GM19099 (cell line): Measurements from ENCODE around the gene APBB2.

Experiments used
- POLR2A ChIP-seq: IDR thresholded peaks from 3 replicates; pipeline ENCODE4 v1.6.1; 2011; ENCODE audit warnings: low read depth; ENCODE audit not compliant: insufficient read length; ENCODE audit errors: extremely low read depth

APBB2 gene

DNA sequence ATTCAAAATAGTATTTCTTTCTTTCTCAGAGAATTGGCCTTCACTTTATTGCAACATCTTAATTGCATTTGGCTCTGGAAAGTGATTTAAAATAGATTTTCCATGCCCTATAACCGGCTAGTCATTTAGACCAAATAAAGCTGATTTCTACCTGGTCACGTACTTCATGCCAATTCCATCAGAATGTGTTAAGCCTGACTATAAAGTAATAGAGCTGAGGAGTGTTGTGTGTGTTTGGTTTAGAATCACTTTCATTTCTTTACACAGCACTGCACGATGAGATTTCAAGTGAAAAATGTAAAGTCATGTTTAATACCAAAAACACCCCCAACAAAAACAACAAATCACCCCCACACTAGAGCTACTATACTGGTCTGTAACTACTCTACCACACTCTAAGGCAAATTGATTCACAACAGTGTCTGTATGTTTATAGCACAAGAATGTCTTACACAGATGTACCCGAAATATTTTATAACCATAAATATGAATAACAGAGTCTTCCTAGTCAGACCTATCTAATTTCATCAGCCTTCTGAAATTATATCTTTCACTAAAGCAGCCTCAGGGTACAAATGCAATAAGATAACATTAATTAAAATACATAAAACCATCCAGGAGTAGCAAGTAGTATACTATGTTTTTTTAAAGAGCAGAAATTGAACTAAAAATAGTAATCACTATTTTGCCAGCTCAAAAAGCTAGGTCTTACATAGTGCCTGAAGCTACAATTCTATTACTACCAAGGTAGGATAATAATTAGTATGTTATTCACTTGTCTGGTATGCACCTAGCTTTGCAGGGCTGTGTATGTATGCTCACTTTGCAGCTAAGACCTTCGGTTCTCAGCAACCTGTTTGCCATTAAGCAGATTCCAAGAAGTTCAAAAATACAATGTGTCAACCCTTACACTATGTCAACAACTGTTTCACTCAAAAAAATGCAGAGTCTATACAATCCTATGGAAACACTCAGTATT is 28.4 kb downstream of the APBB2 start:
- no peak for TF ChIP-seq POLR2A

DNA sequence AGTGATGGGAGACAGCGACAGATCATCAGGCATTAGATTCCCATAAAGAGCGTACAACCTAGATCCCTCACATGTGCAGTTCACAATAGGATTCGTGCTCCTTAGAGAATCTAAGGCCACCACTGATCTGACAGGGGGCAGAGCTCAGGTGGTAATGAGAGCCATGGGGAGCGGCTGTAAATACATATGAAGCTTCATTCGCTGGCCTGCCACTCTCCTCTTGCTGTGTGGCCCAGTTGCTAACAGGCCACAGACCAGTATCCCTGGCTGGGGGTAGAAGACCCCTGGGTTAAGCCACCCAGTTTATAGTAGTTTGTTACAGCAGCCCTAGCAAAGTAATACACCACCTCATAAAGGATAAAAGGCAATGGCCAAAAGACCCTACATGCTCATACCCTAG is 30.3 kb downstream of the APBB2 start:
- no peak for TF ChIP-seq POLR2A

DNA sequence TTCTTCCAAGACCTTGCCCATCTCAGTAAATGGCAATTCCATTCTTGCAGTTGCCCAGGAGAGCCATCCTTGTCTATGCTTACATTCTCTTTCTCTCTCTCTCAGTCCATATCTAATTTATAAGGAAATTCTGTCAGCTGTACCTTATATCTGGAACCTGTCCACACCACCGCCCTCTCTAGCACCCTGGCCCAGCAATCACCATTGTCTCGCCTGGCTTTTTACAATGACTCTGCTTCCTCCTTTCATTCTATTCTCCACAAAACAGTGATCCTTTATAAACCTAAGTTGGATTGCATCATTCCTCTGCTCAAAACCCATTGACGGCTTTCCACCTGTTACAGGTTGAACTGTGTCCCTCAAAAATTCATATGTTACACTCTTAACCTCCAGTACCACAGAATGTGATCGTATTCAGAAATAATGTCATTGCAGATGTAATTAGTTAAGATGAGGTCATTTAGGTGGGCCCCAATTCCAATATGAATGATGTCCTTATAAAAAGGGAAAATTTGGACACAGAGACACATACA is 31.3 kb downstream of the APBB2 start:
- no peak for TF ChIP-seq POLR2A

DNA sequence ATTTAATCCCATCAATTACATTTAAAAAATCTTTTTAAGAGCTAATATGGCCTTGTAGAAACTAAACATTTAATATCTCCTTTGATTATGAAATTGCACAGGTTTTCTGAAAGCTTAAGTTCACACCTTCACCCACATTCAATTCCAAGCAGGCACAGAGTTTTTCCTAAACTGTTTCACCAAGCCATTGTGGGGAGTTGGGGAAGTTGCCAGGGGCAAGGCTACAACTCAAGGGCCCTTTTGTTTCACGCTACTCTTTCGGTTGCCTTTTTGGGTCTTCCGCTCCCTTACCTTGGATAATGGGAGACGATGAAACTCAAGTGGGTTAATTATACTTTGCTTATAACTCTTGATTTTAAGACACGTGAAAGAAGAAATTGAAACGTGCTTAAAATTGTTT is 33.3 kb downstream of the APBB2 start:
- TF ChIP-seq POLR2A, result no peak

DNA sequence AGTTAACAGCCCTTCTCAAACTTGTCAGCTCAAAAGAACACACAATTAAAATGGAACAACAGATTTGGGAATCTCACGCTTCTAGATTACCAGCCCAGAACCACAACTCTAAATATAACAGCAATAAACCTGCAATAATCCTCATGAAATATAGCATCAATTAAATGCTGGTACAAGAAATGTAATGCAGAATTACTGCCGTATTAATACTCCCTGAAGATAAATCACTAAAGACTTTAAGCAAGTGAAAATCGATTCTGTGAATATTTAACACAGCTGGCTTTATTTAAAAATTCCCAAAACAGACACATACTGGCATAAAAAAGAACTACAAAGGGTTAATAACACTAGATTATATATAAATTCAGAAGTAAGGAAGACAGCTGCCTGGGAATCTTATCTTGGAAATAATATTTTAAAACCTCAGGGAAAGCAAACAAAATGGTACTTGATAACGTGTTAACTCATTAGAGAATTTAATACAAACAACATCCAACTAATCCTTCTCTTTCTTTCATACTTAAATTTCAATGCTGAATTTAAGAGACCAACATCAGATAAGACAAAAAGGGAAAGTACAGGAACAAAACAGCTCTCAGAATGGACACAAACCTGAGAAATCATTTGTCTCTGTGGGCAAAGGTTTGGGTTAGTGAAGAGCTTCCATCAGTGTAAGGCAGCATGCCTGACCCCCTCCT is 34.7 kb downstream of the APBB2 start:
- no peak for TF ChIP-seq POLR2A

DNA sequence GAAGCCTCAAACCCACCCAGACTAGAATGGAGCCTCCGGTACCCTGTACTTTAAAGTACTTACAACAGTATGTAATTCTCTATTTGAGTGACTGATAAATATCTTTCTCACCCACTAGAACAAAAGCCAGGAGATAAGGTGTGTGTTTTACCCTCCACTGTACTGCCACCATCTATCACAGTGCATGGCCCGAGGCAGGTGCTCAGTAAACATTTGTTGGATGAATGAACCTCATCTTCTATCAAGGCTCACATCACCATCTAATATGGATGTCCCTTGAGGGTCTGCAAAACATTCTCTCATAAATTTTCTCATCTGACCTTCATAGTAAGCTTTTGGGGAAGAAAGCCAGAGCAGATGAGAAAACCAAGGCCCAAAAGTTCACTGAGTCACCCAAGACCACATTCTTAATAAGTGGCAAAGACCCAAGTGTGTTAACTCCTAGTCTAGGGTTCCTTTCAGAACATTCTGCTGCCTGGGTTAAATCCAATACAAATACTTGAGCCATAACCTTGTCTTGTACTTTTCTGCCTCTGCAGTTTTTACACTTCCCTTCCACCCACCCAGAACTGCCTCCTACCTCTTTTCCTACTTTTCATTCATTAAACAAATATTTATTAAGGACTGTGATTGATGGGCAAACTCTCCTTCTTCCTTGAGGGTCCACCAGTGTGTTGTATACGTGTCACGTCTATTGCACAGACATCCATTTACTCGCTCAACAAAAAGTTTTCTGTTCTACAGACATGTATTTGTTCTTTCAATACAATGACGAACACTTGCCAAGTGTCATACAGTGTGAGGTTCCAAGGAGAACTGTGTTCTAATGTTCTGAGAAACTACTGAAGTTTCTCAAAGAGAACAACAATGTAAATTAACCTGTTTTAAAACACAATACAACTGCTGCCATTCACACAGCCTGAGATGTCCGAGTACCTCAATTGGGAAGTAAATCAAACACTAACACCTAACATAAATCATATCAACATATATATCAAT is 35.7 kb downstream of the APBB2 start:
- no peak for TF ChIP-seq POLR2A

DNA sequence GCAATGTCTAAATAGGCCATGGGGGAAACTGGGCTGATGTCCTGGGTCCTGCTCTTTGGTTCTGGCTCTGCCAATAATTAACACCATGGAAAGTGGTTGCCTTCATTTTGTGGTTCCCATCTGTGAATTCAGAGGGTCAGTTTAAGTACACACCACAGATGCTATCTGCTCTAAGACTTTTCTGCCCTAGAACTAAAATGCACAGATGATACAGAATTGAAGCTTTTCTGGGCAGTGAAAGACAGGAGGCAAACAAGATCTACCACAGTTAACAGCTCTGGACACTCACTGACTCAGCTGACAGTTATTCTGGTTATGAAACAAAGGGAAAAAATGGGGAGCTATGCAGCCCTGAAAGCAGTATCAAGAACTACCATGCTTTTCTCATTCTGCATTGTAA is 37.3 kb downstream of the APBB2 start:
- TF ChIP-seq POLR2A, result no peak

DNA sequence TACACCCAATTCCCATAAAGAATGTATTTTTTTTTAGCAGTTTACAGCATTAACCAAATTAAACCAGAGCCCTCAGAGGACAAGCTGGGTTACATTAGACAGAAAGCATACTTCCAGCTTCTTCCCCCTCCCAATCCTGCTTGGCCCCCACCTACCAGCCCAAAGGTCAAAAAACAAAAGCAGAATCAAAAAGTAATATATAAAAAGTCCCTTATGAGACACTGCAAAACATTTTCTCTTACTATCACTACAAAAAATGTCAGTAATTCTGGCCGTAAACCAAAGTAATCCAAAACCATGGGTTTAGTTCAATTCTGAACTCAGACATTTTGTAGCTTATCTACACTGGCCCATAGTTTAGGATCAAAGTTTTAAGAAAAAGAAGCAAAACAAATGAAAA is 38.0 kb downstream of the APBB2 start:
- no peak for TF ChIP-seq POLR2A

DNA sequence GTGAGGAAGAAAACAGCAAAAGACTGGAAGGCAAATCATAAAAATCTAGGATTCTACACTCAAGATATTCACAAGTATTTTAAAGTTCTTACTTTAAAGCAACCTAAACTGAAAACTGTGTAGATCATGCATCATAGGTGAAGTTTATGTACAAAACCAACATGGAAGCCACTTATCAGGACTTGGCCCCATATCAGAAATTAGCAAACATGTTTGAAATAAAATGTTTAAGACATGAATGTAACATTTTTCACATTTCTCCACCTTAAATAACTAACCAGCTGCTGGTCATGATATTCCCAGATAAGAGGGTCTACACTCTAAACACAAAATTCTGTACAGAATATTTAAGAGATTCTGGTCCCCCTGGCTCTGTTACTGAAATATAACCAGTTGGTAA is 38.5 kb downstream of the APBB2 start:
- TF ChIP-seq POLR2A, result no peak

DNA sequence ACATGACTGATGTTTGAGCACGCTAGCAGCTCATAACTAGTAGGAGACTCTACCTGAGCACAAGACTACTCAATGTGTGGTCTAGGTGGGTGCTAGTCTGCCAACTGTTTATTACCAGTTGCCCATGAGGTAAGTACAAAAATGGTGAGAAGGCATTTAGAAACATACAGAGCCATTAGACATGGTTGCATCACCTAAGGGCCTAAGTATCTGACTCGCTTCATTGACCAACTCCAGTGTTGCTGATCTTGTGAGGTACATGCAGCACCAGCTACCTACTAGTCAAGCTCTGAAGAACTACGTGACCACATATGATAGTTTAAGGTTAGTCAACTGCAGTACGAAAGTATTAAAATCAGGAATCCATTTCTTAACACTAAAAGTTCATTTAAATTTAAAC is 39.9 kb downstream of the APBB2 start:
- no peak for TF ChIP-seq POLR2A

DNA sequence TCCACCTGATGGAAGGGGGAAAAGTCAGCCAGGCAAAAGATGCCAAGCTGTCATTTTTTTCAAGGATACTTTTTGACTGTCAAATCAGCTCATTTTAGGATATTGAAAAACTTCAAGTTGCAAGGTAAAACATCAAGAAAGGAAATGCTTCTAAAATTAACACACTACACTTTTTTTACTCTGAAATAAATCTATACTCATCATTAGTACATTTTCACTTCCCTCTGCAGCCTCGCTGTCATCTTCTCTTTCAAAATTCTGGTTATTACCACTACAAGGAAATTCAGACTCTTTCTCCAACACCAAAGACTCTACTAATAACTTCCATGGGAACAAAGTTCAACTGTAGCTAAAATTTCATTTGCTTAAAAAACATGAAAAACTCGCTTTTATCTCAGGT is 41.6 kb downstream of the APBB2 start:
- TF ChIP-seq POLR2A, result no peak

DNA sequence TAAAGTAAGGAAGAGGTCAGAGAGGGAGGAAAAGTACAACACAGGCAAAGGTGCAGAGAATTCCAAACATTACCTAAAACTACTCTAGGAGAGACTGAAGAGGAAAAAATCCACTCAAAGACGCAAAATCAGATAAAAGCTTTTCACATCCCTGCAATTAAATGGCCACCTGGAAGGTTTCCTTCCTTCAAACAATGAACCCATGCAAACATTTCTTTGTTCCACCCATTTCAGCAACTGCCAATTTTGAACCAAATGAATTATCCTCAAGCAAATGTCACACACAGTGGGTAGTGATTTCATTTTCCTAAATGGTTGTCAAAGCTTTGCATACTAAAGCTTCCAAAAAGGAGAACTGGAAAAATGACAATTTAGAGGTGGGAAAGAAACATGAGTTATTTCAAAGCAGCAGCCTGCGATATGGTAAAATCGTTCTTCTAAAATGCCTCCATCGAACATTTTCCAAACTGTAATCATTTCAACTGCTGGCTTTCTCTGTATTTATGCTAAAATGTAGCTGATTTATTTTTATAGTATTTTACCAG is 45.0 kb downstream of the APBB2 start:
- TF ChIP-seq POLR2A, result no peak

DNA sequence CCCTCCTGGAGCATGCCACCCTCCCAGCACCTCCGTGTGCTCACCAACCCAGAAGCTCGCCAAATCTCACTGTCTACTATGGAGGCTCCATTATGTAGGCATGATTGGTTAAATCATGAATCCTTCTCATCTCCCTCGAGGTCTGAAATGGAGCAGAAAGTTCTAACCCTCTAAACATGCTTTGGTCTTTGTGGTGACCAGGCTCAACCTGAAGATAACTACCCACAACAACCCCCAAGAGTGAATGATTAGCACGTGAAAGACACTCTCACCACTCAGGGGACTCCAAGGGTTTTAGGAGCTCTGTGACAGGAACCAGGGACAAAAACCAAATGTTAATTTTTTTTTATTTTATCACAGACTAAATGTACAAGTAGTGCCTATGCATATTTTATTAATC is 47.2 kb downstream of the APBB2 start:
- no peak for TF ChIP-seq POLR2A

DNA sequence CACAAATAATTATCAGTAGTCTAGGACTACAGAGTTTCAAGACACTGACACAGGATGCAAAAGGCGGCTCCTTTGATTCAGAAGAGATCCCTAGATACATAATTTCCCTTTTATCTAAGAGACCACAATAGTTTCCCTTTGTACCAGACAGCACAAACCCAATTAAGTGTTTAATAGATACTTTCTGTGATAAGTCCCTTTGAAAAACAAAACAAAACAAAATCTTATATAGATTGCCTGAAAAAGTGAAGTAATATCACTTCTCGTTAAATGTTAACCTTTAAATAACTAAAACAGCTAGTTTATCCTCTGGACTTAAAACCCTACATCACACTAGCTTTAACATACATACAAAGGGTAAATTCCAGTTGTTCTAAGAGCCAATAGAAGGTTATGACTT is 49.9 kb downstream of the APBB2 start:
- TF ChIP-seq POLR2A, result no peak

DNA sequence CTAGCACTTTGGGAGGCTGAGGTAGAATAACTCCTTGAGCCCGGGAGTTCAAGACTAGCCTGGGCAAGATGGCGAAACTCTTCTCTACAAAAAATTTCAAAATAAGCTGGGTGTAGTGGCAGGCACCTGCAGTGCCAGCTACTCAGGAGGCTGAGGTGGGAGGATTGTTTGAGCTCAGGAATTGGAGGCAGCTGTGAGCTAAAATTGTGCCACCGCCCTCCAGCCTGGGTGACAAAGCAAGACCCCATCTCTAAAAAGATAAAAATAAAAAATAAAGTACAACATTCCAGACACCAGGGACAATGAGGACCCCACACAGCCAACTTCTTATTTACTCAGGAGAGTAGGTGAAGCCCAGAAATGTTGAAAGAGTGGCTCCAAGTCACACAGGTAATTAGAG is 53.0 kb downstream of the APBB2 start:
- TF ChIP-seq POLR2A, result no peak

DNA sequence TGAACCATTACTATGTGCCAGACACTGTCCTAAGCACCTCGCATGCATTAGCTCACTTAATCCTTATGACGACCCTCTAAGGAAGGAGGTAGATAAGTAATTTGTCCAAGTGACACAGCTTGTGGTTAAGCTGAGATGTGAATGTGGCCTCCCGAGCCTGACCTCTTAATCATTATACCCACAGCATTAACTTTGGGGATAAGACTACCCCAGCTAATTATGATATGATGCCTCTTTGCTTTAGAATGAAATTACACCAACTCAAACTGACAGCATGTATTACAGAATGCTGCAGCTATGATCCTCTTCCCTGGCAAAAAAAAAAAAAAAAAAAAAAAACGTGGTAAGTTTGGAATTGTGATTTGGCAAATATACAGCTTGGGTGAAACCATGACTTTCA is 53.5 kb downstream of the APBB2 start:
- no peak for TF ChIP-seq POLR2A
